IPS DF 19.7 (cell line): ENCODE data around the gene KPNA6.
"Not testable (repeated sequence)": the region's sequence is repeated elsewhere in the genome, so short reads cannot be mapped to it uniquely, and the experiment has no call there.

Experiments used
- DNase-seq: peaks from one replicate; pipeline ENCODE4 v3.0.0-alpha.2; 2013; ENCODE audit warnings: low read depth, low spot score

KPNA6 gene

GRCh38 chr1:32100807-32101708 lies 6.8 kb upstream of the KPNA6 start:
- no peak for DNase-seq

DNA sequence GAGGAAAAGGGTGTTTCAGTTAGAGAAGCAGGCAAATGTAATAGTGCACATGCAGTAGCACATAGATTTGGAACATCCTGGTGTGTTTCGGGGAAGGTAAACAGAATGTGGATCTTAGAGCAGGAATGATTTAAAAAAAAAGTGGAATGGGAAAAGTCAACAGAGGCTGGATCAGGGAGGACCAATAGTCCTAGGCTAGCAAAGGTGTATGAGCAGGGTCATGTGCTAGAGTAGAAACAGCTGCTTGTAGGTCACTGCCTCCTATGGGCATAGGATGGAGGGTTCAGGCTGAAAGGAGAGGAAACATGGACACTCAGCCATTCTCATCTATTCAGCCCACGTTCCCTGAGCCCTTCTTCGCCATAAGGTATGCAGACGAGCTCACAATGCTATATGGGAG lies 3.7 kb upstream of the KPNA6 start:
- no peak for DNase-seq

DNA sequence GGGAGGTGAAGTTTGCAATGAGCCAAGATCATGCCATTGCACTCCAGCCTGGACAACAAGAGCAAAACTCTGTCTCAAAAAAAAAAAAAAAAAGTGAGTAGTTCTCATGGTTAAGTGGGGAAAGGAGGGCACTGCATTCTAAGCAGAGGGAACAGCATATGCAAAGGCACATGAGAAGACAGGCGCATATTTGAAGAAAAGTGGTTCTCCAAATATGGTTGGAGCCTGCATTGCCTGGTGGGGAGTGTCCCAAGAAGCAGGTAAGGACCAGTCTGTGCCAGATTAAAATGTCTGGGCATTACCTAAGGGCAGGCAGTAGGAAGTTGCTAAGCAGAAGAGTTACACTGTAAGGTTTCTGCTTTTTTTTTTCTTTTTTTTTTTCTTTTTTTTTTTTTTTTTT lies 2.5 kb upstream of the KPNA6 start:
- DNase-seq = no peak

GRCh38 chr1:32106663-32107275 lies 1.1 kb upstream of the KPNA6 start:
- no peak for DNase-seq

- no peak for DNase-seq
Observed at GRCh38 chr1:32111040-32111623, 3.3 kb downstream of the KPNA6 start.

- DNase-seq = no peak
Observed at GRCh38 chr1:32111789-32112188, 3.9 kb downstream of the KPNA6 start.

- DNase-seq = no peak
Observed at GRCh38 chr1:32112806-32113375, 5.0 kb downstream of the KPNA6 start.

- not testable (repeated sequence) for DNase-seq
Observed at GRCh38 chr1:32113436-32113835, 5.6 kb downstream of the KPNA6 start.

DNA sequence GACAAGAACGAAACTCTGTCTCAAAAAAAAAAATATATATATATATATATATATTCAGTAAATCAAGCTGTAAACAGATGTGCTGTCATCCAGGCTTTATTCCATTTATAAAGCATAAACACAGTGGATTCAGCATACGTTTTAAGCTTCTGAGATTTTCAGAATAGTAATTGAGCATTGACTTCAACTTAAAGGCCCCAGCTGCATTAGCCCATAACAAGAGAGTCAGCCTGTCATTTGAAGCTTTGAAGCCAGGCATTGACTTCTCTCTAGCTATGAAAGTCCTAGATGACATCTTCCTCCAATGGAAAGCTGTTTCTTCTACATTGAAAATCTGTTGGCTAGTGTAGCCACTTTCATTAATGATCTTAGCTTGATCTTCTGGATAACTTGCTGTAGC lies 6.6 kb downstream of the KPNA6 start:
- no peak for DNase-seq

- no peak for DNase-seq
Observed at GRCh38 chr1:32115496-32115895, 7.6 kb downstream of the KPNA6 start.

DNA sequence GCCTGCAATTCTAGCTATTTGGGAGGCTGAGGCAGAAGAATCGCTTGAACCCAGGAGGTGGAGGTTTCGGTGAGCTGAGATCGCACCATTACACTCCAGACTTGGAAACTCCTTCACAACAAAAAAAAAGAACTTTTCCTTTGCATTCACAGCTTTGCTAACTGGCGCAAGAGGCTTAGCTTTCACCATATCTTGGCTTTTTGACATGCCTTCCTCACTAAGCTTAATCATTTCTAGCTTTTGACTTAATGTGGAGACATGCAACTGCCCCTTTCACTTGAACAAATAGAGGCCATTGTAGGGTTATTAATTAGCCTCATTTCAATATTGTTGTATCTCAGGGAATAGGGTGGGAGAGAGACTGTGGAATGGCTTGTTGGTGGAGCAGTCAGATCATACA lies 8.7 kb downstream of the KPNA6 start:
- no peak for DNase-seq

DNA sequence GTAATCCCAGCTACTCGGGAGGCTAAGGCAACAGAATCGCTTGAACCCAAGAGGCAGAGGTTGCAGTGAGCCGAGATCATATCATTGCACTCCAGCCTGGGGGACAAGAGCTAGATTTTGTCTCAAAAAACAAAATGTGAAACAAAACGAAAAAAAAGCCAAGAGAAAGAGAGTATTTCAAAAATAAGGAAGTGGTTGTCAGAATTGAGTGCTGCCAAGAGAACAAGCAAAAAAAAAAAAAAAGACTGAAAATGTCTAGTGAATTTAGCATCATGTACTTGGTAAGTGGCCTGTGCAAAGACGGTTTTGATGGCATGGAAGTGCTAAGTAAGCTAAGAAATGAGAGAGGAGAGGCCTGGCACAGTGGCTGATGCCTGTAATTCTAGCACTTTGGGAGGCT lies 14.3 kb downstream of the KPNA6 start:
- DNase-seq = no peak

DNA sequence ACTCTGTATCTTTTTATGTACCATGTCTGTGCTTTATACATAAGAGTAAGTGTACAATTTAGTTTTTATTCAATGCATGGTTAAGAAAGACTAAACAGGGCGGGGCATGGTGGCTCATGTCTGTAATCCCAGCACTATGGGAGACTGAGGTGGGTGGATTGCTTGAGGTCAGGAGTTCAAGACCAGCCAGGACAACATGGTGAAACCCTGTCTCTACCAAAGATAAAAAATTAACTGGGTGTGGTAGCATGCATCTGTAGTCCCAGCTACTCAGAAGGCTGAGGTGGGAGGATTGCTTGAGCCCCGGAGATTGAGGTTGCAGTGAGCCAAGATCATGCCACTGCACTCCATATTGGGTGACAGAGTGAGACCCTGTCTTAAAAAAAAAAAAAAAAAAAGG lies 15.5 kb downstream of the KPNA6 start:
- DNase-seq = not testable (repeated sequence)

- no peak for DNase-seq
Observed at GRCh38 chr1:32125313-32125712, 17.5 kb downstream of the KPNA6 start.

DNA sequence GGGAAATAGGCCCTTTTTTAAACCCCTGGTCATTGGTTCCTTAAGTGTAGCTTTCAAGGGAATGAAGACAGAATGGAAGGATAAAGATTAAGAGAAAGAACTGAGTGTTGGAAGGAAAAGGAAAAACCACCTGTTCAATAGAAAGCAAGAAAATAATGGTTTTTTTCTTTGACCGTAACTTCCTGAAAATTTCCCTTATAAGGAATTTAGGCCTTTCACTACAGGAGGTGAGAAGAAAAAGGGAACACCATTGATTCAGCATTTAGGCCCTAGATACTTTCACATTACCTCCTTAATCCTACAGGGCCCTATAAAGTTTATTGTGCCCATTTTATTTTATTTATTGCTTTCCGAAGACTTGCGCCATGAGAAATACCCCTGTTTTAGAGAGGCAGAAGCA lies 18.9 kb downstream of the KPNA6 start:
- DNase-seq = no peak

DNA sequence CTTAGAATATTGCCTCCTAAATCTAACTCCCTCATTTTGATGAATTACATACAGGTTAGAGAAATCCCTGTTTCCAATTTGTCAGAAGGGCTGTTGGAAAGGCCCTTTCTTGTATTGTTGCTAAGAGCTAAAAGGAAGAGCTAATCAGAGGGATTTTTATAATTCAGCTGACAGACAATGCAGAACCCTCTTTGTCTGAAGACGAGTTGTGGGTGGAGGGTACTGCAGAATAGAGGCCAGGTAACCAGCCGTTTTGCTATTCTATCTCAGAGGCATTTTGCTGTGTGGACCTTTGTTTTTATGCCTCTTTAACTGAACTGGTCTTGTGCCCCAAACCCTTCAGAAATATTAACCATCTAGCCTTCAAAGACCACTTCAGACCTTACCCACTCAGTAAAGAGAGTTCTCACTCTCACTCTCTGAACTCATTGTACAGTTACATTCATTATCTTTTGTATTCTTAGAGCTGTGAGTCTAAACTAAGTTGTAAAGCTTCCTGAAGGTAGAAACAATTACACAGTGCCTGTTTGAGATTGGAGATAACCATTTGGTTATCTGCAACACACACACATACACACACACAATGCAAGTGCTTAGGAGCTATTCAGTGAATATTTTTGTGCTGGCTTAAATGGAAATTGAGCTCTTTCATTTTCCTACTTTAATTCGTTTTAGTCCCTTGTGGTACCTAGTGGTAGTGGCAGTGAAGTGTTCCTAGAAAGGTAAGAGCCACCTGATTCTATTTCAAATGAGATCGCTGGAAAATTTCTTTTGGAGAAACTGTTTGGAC lies 19.7 kb downstream of the KPNA6 start:
- DNase-seq = no peak

DNA sequence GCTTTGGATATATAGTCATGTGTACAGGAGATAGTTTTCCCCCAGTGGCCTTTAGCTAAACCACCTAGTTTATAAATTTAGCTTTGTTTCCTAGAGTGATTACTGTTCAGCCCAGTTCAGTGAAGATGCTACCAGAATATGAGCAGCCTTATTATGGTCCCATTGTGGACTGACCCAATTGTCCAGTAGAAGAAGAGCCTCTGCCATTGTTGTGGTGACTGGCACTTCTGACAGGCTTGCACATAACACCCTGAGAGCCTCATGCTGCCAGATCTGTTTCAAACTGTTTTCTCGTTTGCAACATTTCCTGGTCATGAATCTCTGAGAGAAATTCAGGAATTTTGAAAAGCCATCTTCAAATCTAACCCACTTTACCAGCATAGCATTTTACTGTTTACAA lies 20.6 kb downstream of the KPNA6 start:
- DNase-seq = no peak

- DNase-seq = no peak
Observed at GRCh38 chr1:32128964-32129363, 21.1 kb downstream of the KPNA6 start.

GRCh38 chr1:32133950-32134280 lies 26.1 kb downstream of the KPNA6 start:
- DNase-seq = not testable (repeated sequence)

- DNase-seq = no peak
Observed at GRCh38 chr1:32137111-32137510, 29.3 kb downstream of the KPNA6 start.

DNA sequence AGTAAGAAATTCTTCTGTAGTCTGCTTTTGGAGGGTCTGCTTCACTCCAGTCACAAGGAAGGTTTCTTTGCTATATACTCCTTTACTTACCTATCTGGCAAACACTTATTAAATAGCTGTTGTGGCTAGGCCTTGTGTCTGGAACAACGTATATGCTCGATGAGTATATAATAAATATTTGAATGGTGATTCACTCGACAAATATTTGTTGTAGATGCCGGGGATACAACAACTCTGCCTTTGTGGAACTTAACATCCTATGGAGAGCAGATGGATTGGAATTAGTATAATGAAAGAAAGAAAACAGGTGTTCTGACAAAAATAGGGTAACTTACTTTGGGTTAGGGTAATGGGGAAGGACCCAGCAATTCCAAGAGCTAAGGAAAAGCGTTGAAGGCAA lies 31.1 kb downstream of the KPNA6 start:
- no peak for DNase-seq
